H9 (cell line): ENCODE data around the gene DNAAF6. TPM values are rescaled to one million over a fixed set of nuclear protein-coding genes. Genes with fewer than 3 reads are reported as not detected.

Experiments
- DNase-seq: peaks from one replicate; pipeline ENCODE4 v3.0.0-alpha.2; 2017
- H2AFZ ChIP-seq: one replicate; pipeline ENCODE4 v1.6.1; 2013; ENCODE audit warnings: mild to moderate bottlenecking, low read length, control low read depth, moderate library complexity
- H2AK5ac ChIP-seq: 2 replicates; pipeline ENCODE4 v1.6.1; 2013; ENCODE audit warnings: low read length, control low read depth, mixed read lengths; ENCODE audit not compliant: insufficient read length
- H2BK120ac ChIP-seq: one replicate; pipeline ENCODE4 v1.6.1; 2013; ENCODE audit warnings: low read depth, mild to moderate bottlenecking, low read length, control low read depth, inconsistent platforms; ENCODE audit not compliant: poor library complexity, severe bottlenecking
- H2BK12ac ChIP-seq: 2 replicates; pipeline ENCODE4 v1.6.1; 2013; ENCODE audit warnings: low read length, control low read depth, mixed read lengths, low read depth; ENCODE audit not compliant: insufficient read length
- H2BK15ac ChIP-seq: 2 replicates; pipeline ENCODE4 v1.6.1; 2013; ENCODE audit warnings: low read depth, low read length, control low read depth
- H2BK20ac ChIP-seq: one replicate; pipeline ENCODE4 v1.6.1; 2013; ENCODE audit warnings: low read depth, mild to moderate bottlenecking, low read length, control low read depth, inconsistent platforms; ENCODE audit not compliant: poor library complexity, severe bottlenecking
- H2BK5ac ChIP-seq: 2 replicates; pipeline ENCODE4 v1.6.1; 2013; ENCODE audit warnings: low read length, control low read depth, mixed read lengths; ENCODE audit not compliant: insufficient read length
- H3K14ac ChIP-seq: 2 replicates; pipeline ENCODE4 v1.6.1; 2013; ENCODE audit warnings: low read length, control low read depth; ENCODE audit not compliant: insufficient read depth
- H3K18ac ChIP-seq: 2 replicates; pipeline ENCODE4 v1.6.1; 2013; ENCODE audit warnings: low read depth, mild to moderate bottlenecking, mixed read lengths, low read length, control low read depth; ENCODE audit not compliant: insufficient read length
- H3K23ac ChIP-seq: 2 replicates; pipeline ENCODE4 v1.6.1; 2013; ENCODE audit warnings: low read length, control low read depth, mixed read lengths, low read depth; ENCODE audit not compliant: insufficient read length
- H3K23me2 ChIP-seq: 2 replicates; pipeline ENCODE4 v1.6.1; 2013; ENCODE audit warnings: low read depth, mild to moderate bottlenecking, mixed read lengths, low read length, control low read depth; ENCODE audit not compliant: insufficient read length, poor library complexity, severe bottlenecking
- H3K27ac ChIP-seq: 2 replicates; pipeline ENCODE4 v1.5.1; 2013; ENCODE audit warnings: low read length, control low read depth, mixed read lengths, low read depth; ENCODE audit not compliant: insufficient read length
- H3K27me3 ChIP-seq: 2 replicates; pipeline ENCODE4 v1.6.1; 2013; ENCODE audit warnings: low read length, control low read depth, inconsistent platforms; ENCODE audit not compliant: insufficient read depth
- H3K4ac ChIP-seq: 2 replicates; pipeline ENCODE4 v1.6.1; 2013; ENCODE audit warnings: low read depth, mild to moderate bottlenecking, control low read depth, inconsistent platforms, low read length, moderate library complexity
- H3K4me1 ChIP-seq: 2 replicates; pipeline ENCODE4 v1.6.1; 2013; ENCODE audit warnings: low read length, control low read depth, inconsistent platforms; ENCODE audit not compliant: insufficient read depth
- H3K4me2 ChIP-seq: 2 replicates; pipeline ENCODE4 v1.6.1; 2013; ENCODE audit warnings: low read length, control low read depth, mixed read lengths; ENCODE audit not compliant: insufficient read length, insufficient read depth
- H3K56ac ChIP-seq: 2 replicates; pipeline ENCODE4 v1.6.1; 2013; ENCODE audit warnings: low read depth, mild to moderate bottlenecking, mixed read lengths, low read length, control low read depth; ENCODE audit not compliant: insufficient read length
- H3K79me1 ChIP-seq: 2 replicates; pipeline ENCODE4 v1.6.1; 2013; ENCODE audit warnings: low read depth, mild to moderate bottlenecking, moderate library complexity, low read length, control low read depth, inconsistent platforms; ENCODE audit not compliant: insufficient read depth, poor library complexity, severe bottlenecking
- H3K79me2 ChIP-seq: 2 replicates; pipeline ENCODE4 v1.6.1; 2013; ENCODE audit warnings: low read length, control low read depth, inconsistent platforms; ENCODE audit not compliant: insufficient read depth
- H3K9ac ChIP-seq: 2 replicates; pipeline ENCODE4 v1.6.1; 2013; ENCODE audit warnings: low read length, control low read depth, mixed read lengths; ENCODE audit not compliant: insufficient read length; ENCODE audit errors: extremely low read depth
- H3K9me3 ChIP-seq: one replicate; pipeline ENCODE4 v1.6.1; 2013; ENCODE audit warnings: low read depth, low read length, inconsistent platforms; ENCODE audit not compliant: control insufficient read depth
- H3T11ph ChIP-seq: one replicate; pipeline ENCODE4 v1.6.1; 2013; ENCODE audit warnings: mild to moderate bottlenecking, low read length, control low read depth, inconsistent platforms
- H4K20me1 ChIP-seq: one replicate; pipeline ENCODE4 v1.6.1; 2013; ENCODE audit not compliant: control insufficient read depth, insufficient read length, insufficient read depth
- H4K5ac ChIP-seq: 2 replicates; pipeline ENCODE4 v1.6.1; 2013; ENCODE audit warnings: low read depth, mild to moderate bottlenecking, mixed read lengths, low read length, control low read depth; ENCODE audit not compliant: insufficient read length
- H4K8ac ChIP-seq: replicated peaks from 2 replicates; pipeline ENCODE4 v1.6.1; 2013; ENCODE audit warnings: low read length, control low read depth, mixed read lengths, low read depth; ENCODE audit not compliant: insufficient read length
- H4K91ac ChIP-seq: 2 replicates; pipeline ENCODE4 v1.6.1; 2013; ENCODE audit warnings: low read depth, mild to moderate bottlenecking, moderate library complexity, mixed read lengths, low read length, control low read depth; ENCODE audit not compliant: insufficient read length
- H3K27ac Mint-ChIP-seq, 3 experiments: 2 replicates in 2 of 3; 3 replicates in 1 of 3; pipeline ENCODE4 v1.8.0; 2020 to 2021; ENCODE audit warnings: mixed read lengths in 3 of 3, mild to moderate bottlenecking in 1 of 3, moderate library complexity in 1 of 3
- H3K27me3 Mint-ChIP-seq: 2 replicates; pipeline ENCODE4 v1.8.0; 2021; ENCODE audit warnings: low read depth, mild to moderate bottlenecking, moderate library complexity, mixed read lengths
- H3K36me3 Mint-ChIP-seq, 3 experiments: 2 replicates in 2 of 3; 3 replicates in 1 of 3; pipeline ENCODE4 v1.8.0; 2020 to 2021; ENCODE audit warnings: low read depth in 3 of 3, mixed read lengths in 3 of 3; ENCODE audit not compliant: insufficient read depth in 1 of 3
- H3K4me1 Mint-ChIP-seq, 2 experiments: 2 replicates each; pipeline ENCODE4 v1.8.0; 2020; ENCODE audit warnings: mixed read lengths in 2 of 2
- H3K4me3 Mint-ChIP-seq, 2 experiments: 2 replicates in 1 of 2; 3 replicates in 1 of 2; pipeline ENCODE4 v1.8.0; 2020 to 2021; ENCODE audit warnings: mild to moderate bottlenecking in 2 of 2, mixed read lengths in 2 of 2, moderate library complexity in 1 of 2
- H3K9me3 Mint-ChIP-seq, 2 experiments: 2 replicates in 1 of 2; 3 replicates in 1 of 2; pipeline ENCODE4 v1.8.0; 2020; ENCODE audit warnings: mild to moderate bottlenecking in 2 of 2, mixed read lengths in 2 of 2, moderate library complexity in 1 of 2
- WGBS: extraction: QIAGEN DNeasy Blood & Tissue Kit; methylation state at CpG from one replicate; pipeline ENCODE4 v1.1.7; 2013; ENCODE audit warnings: missing lambda C conversion rate, low lambda C conversion rate, mixed read lengths; ENCODE audit not compliant: insufficient read length; ENCODE audit errors: extremely low coverage; 5-methylcytosine and 5-hydroxymethylcytosine counted together
- total RNA-seq: library from RNA; stranded (reverse); gene quantifications from 2 replicates; pipeline ENCODE4 v1.2.1, GENCODE V29; 2021
- TF ChIP-seq, protein P1 (sequence below): fragments of 200-600 bp; sonication (generic); conservative IDR thresholded peaks from 3 replicates; pipeline ENCODE4 v1.8.0; 2021; ENCODE audit warnings: antibody characterized with exemption, mild to moderate bottlenecking

DNAAF6 gene
- total RNA-seq, 1 experiment from 2014 or later, result not detected

DNA sequence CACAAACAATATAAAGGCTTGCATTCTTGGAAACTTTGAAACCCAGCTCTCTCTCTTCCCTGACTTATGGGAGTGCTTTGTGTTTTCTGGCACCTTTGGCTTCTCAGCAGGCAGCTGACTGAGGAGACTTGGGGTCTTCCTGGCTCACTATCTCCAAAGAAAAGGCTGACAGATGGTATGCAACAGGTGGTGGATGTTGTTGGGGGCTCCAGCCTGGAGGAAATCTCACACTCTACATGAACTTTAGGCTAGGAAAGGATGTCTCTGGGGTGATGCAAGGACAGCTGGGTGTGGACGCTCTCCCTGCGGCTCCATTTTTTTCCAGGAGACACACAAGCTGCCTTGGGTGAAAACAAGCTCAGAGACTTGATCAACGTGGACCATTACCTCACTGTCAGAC, 67.4 kb downstream of the DNAAF6 start:
- no peak overlapping the region for H3K18ac ChIP-seq
- no CpG with 5 or more reads among the region's 3 CpGs for WGBS
- no peak for DNase-seq
- peaks cover 6% of the 10 kb centered on the region for H3K23me2 ChIP-seq
- Mint-ChIP-seq H3K36me3 (peaks cover 0 to 6% (median 0%) of the 10 kb centered on the region in 3 experiments; a peak in 2 of 7 replicates), H3K4me1 (no peaks in the 10 kb centered on the region; a peak in 1 of 4 replicates), H3K4me3 (no peak overlapping the region), H3K27me3 (peaks cover 22% of the 10 kb centered on the region), H3K27ac (no peak overlapping the region), H3K9me3 (peaks cover 5 to 47% of the 10 kb centered on the region in 2 experiments; a peak in 4 of 5 replicates)
- TF ChIP-seq, protein P1, sequence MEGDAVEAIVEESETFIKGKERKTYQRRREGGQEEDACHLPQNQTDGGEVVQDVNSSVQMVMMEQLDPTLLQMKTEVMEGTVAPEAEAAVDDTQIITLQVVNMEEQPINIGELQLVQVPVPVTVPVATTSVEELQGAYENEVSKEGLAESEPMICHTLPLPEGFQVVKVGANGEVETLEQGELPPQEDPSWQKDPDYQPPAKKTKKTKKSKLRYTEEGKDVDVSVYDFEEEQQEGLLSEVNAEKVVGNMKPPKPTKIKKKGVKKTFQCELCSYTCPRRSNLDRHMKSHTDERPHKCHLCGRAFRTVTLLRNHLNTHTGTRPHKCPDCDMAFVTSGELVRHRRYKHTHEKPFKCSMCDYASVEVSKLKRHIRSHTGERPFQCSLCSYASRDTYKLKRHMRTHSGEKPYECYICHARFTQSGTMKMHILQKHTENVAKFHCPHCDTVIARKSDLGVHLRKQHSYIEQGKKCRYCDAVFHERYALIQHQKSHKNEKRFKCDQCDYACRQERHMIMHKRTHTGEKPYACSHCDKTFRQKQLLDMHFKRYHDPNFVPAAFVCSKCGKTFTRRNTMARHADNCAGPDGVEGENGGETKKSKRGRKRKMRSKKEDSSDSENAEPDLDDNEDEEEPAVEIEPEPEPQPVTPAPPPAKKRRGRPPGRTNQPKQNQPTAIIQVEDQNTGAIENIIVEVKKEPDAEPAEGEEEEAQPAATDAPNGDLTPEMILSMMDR, result no peak
- no peak overlapping the region for H3K56ac ChIP-seq
- no peak overlapping the region for H2BK20ac ChIP-seq
- H3K23ac ChIP-seq, result no peak overlapping the region
- H4K8ac ChIP-seq, result no peak overlapping the region
- no peak overlapping the region for H3K9ac ChIP-seq
- H3K27me3 ChIP-seq, result no peaks in the 10 kb centered on the region; the same call in 1 of the 2 replicates
- H2BK12ac ChIP-seq, result no peak overlapping the region
- H3K27ac ChIP-seq, result no peak overlapping the region
- no peaks in the 10 kb centered on the region for H3K79me2 ChIP-seq
- H2BK5ac ChIP-seq, result no peak overlapping the region
- H4K5ac ChIP-seq, result no peak overlapping the region
- H3K4ac ChIP-seq, result no peak overlapping the region
- H2BK15ac ChIP-seq, result no peak overlapping the region
- no peak overlapping the region for H4K91ac ChIP-seq
- no peaks in the 10 kb centered on the region for H3K4me1 ChIP-seq
- no peaks in the 10 kb centered on the region for H3K9me3 ChIP-seq
- H2AK5ac ChIP-seq, result no peak overlapping the region
- H3T11ph ChIP-seq, result no peak overlapping the region
- no peak overlapping the region for H3K4me2 ChIP-seq
- H3K14ac ChIP-seq, result no peak overlapping the region
- H3K79me1 ChIP-seq, result no peaks in the 10 kb centered on the region
- no peak overlapping the region for H2AFZ ChIP-seq
- no peaks in the 10 kb centered on the region for H4K20me1 ChIP-seq
- no peak overlapping the region for H2BK120ac ChIP-seq
